ENCODE measurements around the gene CCL18.

- TF ChIP-seq YY1 (IDR thresholded peaks at IDR 0.05; ENCODE audit: insufficient read depth, insufficient read length) (no peak), ZNF274 (IDR thresholded peaks at IDR 0.05; ENCODE audit: low read depth, low read length) (no peak), SUZ12 (IDR thresholded peaks at IDR 0.05; ENCODE audit: extremely low read depth, insufficient read depth, insufficient read length) (no peak)
These were observed 4.7 kb upstream of the CCL18 start for GRCh38 chr17:36059406-36059805.
